Activated naive CD8-positive, alpha-beta T cell treated with anti-CD3 and anti-CD28 coated beads, Interleukin-2, amount 50 U/mL, for 16 hours (primary cell): ENCODE measurements around the gene MGAT1.
A peak's percentile ranks its signal among the peaks of the same experiment; 100 is the strongest.

Experiments
- DNase-seq: peaks from one replicate; pipeline ENCODE4 v3.0.0-alpha.2; 2020; ENCODE audit warnings: low read depth, low spot score

The MGAT1 gene

GRCh38 chr5:180824630-180825476 lies 22.2 kb upstream of the MGAT1 start:
- DNase-seq, result no peak

- no peak for DNase-seq
These were observed 21.5 kb upstream of the MGAT1 start for GRCh38 chr5:180823940-180824629.

- no peak for DNase-seq
These were observed 20.7 kb upstream of the MGAT1 start for GRCh38 chr5:180823346-180823745.

- DNase-seq, result no peak
These were observed 18.9 kb upstream of the MGAT1 start for GRCh38 chr5:180821538-180821937.

GRCh38 chr5:180820788-180821321 lies 18.2 kb upstream of the MGAT1 start:
- DNase-seq, result no peak

- no peak for DNase-seq
These were observed 16.2 kb upstream of the MGAT1 start for GRCh38 chr5:180818677-180819341.

GRCh38 chr5:180817893-180818674 lies 15.5 kb upstream of the MGAT1 start:
- DNase-seq, result no peak

GRCh38 chr5:180816608-180817534 lies 14.3 kb upstream of the MGAT1 start:
- no peak for DNase-seq

GRCh38 chr5:180815293-180815917 lies 12.8 kb upstream of the MGAT1 start:
- no peak for DNase-seq

GRCh38 chr5:180813420-180813819 lies 10.8 kb upstream of the MGAT1 start:
- DNase-seq, result no peak

- DNase-seq, result no peak
These were observed 9.1 kb upstream of the MGAT1 start for GRCh38 chr5:180811623-180812124.

GRCh38 chr5:180810959-180811622 lies 8.5 kb upstream of the MGAT1 start:
- no peak for DNase-seq

- DNase-seq, result peak; percentile 88
These were observed 7.8 kb upstream of the MGAT1 start for GRCh38 chr5:180810210-180810958.

- peak; percentile 59 for DNase-seq
These were observed 7.0 kb upstream of the MGAT1 start for GRCh38 chr5:180809403-180810209.

- DNase-seq, result no peak
These were observed 5.9 kb upstream of the MGAT1 start for GRCh38 chr5:180808461-180809000.

GRCh38 chr5:180807654-180808414 lies 5.2 kb upstream of the MGAT1 start:
- no peak for DNase-seq
